Kidney (tissue), 22 donors: ENCODE results near the gene CIBAR2. TPM values are rescaled to one million over a fixed set of nuclear protein-coding genes. Genes with fewer than 3 reads are reported as not detected.

ENCODE experiments used
- DNase-seq, 5 donors: peaks; one replicate each; pipeline ENCODE4 v3.0.0-alpha.2; 2013 to 2020
- FAIRE-seq: peaks from 2 replicates; lab custom pipeline; 2012; peaks lifted over from hg19 to GRCh38; lab: Jason Lieb, UNC
- H3K27ac ChIP-seq, 2 donors: one replicate each; pipeline ENCODE4 v1.7.0; 2013; ENCODE audit warnings: low read depth in 2 of 2, low read length in 2 of 2, inconsistent platforms in 1 of 2
- H3K27me3 ChIP-seq: one replicate; pipeline ENCODE4 v1.7.1; 2013; ENCODE audit warnings: low read length, inconsistent platforms; ENCODE audit not compliant: control insufficient read depth, insufficient read depth
- H3K36me3 ChIP-seq, 3 donors: one replicate each; pipeline versions ENCODE4 v1.7.0 to v1.7.1; 2013; ENCODE audit warnings: low read length in 3 of 3, control low read depth in 1 of 3, inconsistent platforms in 1 of 3; ENCODE audit not compliant: insufficient read depth in 3 of 3, control insufficient read depth in 2 of 3
- H3K4me1 ChIP-seq, 3 donors: one replicate each; pipeline versions ENCODE4 v1.7.0 to v1.7.1; 2013; ENCODE audit warnings: low read length in 3 of 3, inconsistent platforms in 1 of 3, low read depth in 1 of 3; ENCODE audit not compliant: control insufficient read depth in 2 of 3, insufficient read depth in 2 of 3
- H3K4me3 ChIP-seq, 3 donors: one replicate each; pipeline versions ENCODE4 v1.7.0 to v1.8.1; 2013; ENCODE audit warnings: low read length in 3 of 3, control low read depth in 1 of 3, inconsistent platforms in 1 of 3
- H3K9ac ChIP-seq, 3 donors: one replicate each; pipeline versions ENCODE4 v1.7.0 to v1.7.1; 2013; ENCODE audit warnings: low read length in 3 of 3, control low read depth in 1 of 3, inconsistent platforms in 1 of 3
- H3K9me3 ChIP-seq, 3 donors: one replicate each; pipeline versions ENCODE4 v1.7.0 to v1.7.1; 2013; ENCODE audit warnings: low read length in 3 of 3, control low read depth in 1 of 3, inconsistent platforms in 1 of 3; ENCODE audit not compliant: control insufficient read depth in 2 of 3, insufficient read depth in 1 of 3
- CTCF ChIP-seq: IDR thresholded peaks from 3 replicates; pipeline ENCODE4 v1.5.1; 2012; ENCODE audit warnings: mild to moderate bottlenecking, moderate library complexity, borderline replicate concordance; ENCODE audit not compliant: insufficient read depth; ENCODE audit errors: extremely low read depth
- intact Hi-C: fragments of 100-400 bp; cut with DNase I; formaldehyde crosslinking; loops from one replicate; pipeline ENCODE4 v1.11.1; 2022
- long read RNA-seq, 10 donors: library from polyadenylated mRNA in 1 of 10; unstranded in 1 of 10; transcript quantifications; one replicate each; pipeline ENCODE4 v2.0.0 and lab custom pipeline, GENCODE V29; 2021 to 2026
- polyA plus RNA-seq: library from polyadenylated mRNA; stranded (reverse); fragments of 350-450 nt; fragmentation: Illumina TruSeq; extraction: RNeasy Lipid Tissue Mini Kit (QIAGEN cat#74804); gene quantifications from one replicate; pipeline ENCODE4 v1.2.3, GENCODE V29; 2014; ENCODE audit warnings: low read depth, low replicate concordance; ENCODE audit not compliant: insufficient read depth
- total RNA-seq: library from RNA; stranded (reverse); fragmentation: NEBNext Ultra II Directional; extraction: Animal tissue kit (Norgen Biotek cat#: 25700); gene quantifications from one replicate; pipeline ENCODE4 v1.2.1, GENCODE V29; 2021
- donor health status: control.
- donor health status: control.
- donor health status: control.
- donor health status: control.
- donor health status: control.
- donor health status: DM: yes; HTN: yes; CAD: no.
- donor health status: Normal renal cell carcinoma (clear cell type).

CIBAR2 gene
- total RNA-seq, result 1.6 TPM
- polyA plus RNA-seq, result not detected
- long read RNA-seq, donor 1, result 0 reads
- long read RNA-seq, donor 2, result 0 reads
- long read RNA-seq, donor 3, result 0 reads
- long read RNA-seq, donor 4, result 0 reads
- long read RNA-seq, donor 5, result 0 reads
- long read RNA-seq, donor 6, result 0 reads
- long read RNA-seq, donor 7, partial matches to known transcripts, result 1 of 1 reads
- long read RNA-seq, donor 7, other reads (novel, unspliced or antisense), result 0 of 1 reads
- long read RNA-seq, donor 8, result 0 reads
- long read RNA-seq, donor 9, result 0 reads
- long read RNA-seq, donor 10, result 0 reads

DNA sequence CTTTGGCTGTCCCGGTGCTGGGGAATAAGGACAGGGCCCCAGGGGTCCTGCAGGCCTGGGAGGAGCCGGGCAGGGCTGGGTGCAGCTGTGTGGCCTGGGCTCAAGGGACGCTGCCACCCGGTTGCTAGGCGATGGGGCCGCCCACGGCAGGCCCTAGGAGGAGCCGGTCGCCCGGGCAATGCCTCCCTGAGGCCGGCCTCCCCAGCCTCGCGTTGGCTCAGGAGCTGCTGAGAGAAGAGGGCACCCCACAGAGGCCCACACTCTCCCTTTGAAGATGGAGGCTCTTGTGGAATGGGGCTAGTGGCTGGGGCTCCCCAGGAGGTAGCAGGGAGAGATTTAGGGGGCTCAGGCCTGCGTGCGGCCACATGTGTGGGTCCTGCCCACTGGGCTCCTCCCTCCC lies at the start of gene CIBAR2:
CIBAR2 (minus strand) TSS at position 109 of the 400 bp plus-strand sequence. CDS start 120 bp downstream, outside the sequence.
- no peak within 1 kb of the TSS for H3K9ac ChIP-seq
- no peak within 1 kb of the TSS for H3K27ac ChIP-seq
- H3K36me3 ChIP-seq, result no peaks in the 10 kb centered on the region
- intact Hi-C loops, result no loop called here
- TF ChIP-seq CTCF, result no peak
- FAIRE-seq (no peak), DNase-seq (peak in 4 of 5 donors; percentile 61 to 76 (median 67))
- no peak within 1 kb of the TSS for H3K4me3 ChIP-seq
- H3K4me1 ChIP-seq, result no peaks in the 10 kb centered on the region
- H3K27me3 ChIP-seq, result no peaks in the 10 kb centered on the region
- H3K9me3 ChIP-seq, result no peaks in the 10 kb centered on the region

DNA sequence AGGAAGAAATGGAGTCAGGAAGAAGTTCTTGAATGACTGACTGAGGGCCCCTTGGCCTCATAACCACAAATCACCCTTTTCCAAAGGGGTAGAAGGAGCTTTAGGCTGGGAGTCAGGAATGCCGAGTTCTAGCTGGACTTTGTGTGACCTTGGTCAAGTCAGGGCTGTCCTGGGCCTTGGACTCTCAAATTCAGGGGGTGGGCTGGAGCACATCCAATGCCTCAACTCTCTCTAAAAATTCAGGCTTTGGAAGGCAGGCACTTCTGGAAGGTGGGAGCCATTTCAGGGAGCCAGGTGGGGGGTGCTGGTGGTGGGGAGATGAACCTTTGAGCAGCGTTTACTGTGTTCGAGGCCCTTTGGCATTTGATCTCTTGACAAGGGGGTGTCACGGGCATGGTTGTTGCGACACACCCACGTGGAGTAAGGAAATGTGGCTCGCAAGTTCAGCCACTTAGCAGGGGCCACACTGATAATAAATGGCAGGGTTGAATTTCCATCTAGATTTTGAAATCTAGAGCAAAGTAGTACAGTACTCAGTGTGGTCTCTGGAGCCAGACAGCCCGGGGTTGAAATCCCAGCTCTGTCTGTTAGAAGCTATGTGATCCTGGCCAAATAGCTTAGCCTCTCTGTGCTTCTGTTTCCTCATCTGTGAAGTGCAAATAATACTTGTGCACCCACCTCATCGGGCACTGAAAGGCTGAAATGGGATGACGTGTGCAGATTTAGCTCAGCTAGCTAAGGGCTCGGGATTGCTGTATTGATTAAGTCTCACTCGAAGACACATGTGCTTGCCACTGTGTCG lies 47.1 kb upstream of the CIBAR2 start:
- Histone ChIP-seq H3K27ac (no peak overlapping the region), H3K4me3 (no peak overlapping the region), H3K36me3 (no peaks in the 10 kb centered on the region), H3K9ac (no peak overlapping the region), H3K9me3 (no peaks in the 10 kb centered on the region), H3K27me3 (no peaks in the 10 kb centered on the region), H3K4me1 (peaks cover 7 to 14% (median 7%) of the 10 kb centered on the region in 3 donors)
- no peak for TF ChIP-seq CTCF
- intact Hi-C loops, result no loop called here
- DNase-seq, result no peak
- no peak for FAIRE-seq

GRCh38 chr16:85158743-85159178 lies 46.5 kb upstream of the CIBAR2 start:
- FAIRE-seq (no peak), DNase-seq (no peak)
- no peaks in the 10 kb centered on the region for H3K9me3 ChIP-seq
- no peak overlapping the region for H3K9ac ChIP-seq
- intact Hi-C loops, result no loop called here
- H3K4me3 ChIP-seq, result no peak overlapping the region
- no peaks in the 10 kb centered on the region for H3K36me3 ChIP-seq
- TF ChIP-seq CTCF, result no peak
- peaks cover 7 to 17% (median 7%) of the 10 kb centered on the region in 3 donors for H3K4me1 ChIP-seq
- no peak overlapping the region for H3K27ac ChIP-seq
- H3K27me3 ChIP-seq, result no peaks in the 10 kb centered on the region
